SK-N-SH (cell line): ENCODE results near the gene TMEM63B.

Experiments used
- CTCF ChIP-seq: fragments of 200-600 bp; sonication (generic); IDR thresholded peaks from 2 replicates; pipeline ENCODE4 v1.6.1; 2017; ENCODE audit warnings: antibody characterized with exemption, mild to moderate bottlenecking, moderate library complexity
- EP300 ChIP-seq, 2 experiments: IDR thresholded peaks; 2 replicates each; pipeline versions ENCODE4 v1.4.0 to v1.6.1; 2012; ENCODE audit warnings: borderline replicate concordance in 1 of 2, low read depth in 1 of 2, low read length in 1 of 2
- EZH2phosphoT487 ChIP-seq: fragments of 200-600 bp; sonication (generic); IDR thresholded peaks from 2 replicates; pipeline ENCODE4 v1.6.1; 2017; ENCODE audit warnings: low read depth, mixed run types, mild to moderate bottlenecking, antibody characterized with exemption, moderate library complexity, borderline replicate concordance
- POLR2AphosphoS5 ChIP-seq: IDR thresholded peaks from 2 replicates; pipeline ENCODE4 v1.6.1; 2012; ENCODE audit warnings: low read depth, low read length
- REST ChIP-seq: IDR thresholded peaks from 2 replicates; pipeline ENCODE4 v1.6.1; 2012; ENCODE audit warnings: mild to moderate bottlenecking, low read depth, low read length, moderate library complexity
- SIN3A ChIP-seq: IDR thresholded peaks from 2 replicates; pipeline ENCODE4 v1.6.1; 2012; ENCODE audit warnings: low read depth, mild to moderate bottlenecking, low read length, moderate library complexity, borderline replicate concordance
- YY1 ChIP-seq: IDR thresholded peaks from 2 replicates; pipeline ENCODE4 v1.4.0; 2012; ENCODE audit warnings: low read depth, mild to moderate bottlenecking
- ZBTB33 ChIP-seq: IDR thresholded peaks from 2 replicates; pipeline ENCODE4 v1.4.0; 2012; ENCODE audit warnings: low read depth, borderline replicate concordance

GRCh38 chr6:44110966-44111365, 16.4 kb upstream of the TMEM63B start:
- TF ChIP-seq CTCF (no peak), SIN3A (no peak), POLR2AphosphoS5 (no peak), REST (no peak), ZBTB33 (no peak), YY1 (no peak), EZH2phosphoT487 (no peak), EP300 (IDR thresholded peaks at IDR 0.05; ENCODE audit: borderline replicate concordance in 1 of 2, low read depth in 1 of 2, low read length in 1 of 2) (no peak)
